A673 (cell line): ENCODE data around the gene COL11A1. TPM values are rescaled to one million over a fixed set of nuclear protein-coding genes. Genes with fewer than 3 reads are reported as not detected.

Experiments
- BruUV-seq: library from RNA; stranded (reverse); fragments of 400-500 nt; replicated peaks from 2 replicates; lab custom pipeline; 2021; lab: Mats Ljungman, UMichigan
- CTCF ChIA-PET: fragments of 300-600 bp; sonication (Branson Sonifier 250); formaldehyde crosslinking; loops from one replicate; lab custom pipeline; 2022; ENCODE audit warnings: antibody characterized with exemption; lab: Charles Lee
- POLR2A ChIA-PET: fragments of 300-600 bp; sonication (Branson Sonifier 250); formaldehyde crosslinking; loops from one replicate; lab custom pipeline; 2022; ENCODE audit warnings: antibody characterized with exemption; ENCODE audit not compliant: low non-redundant PET; lab: Charles Lee
- DNase-seq: peaks from one replicate; pipeline ENCODE4 v3.0.0-alpha.2; 2015; ENCODE audit warnings: low spot score
- H3K27ac ChIP-seq: fragments of 200-600 bp; sonication (generic); 2 replicates; pipeline ENCODE4 v1.5.1; 2016; ENCODE audit warnings: mixed run types, low read depth, mild to moderate bottlenecking, mixed read lengths, antibody characterized with exemption, low read length; ENCODE audit not compliant: poor library complexity, severe bottlenecking
- H3K27me3 ChIP-seq: fragments of 200-600 bp; sonication (generic); replicated peaks from 2 replicates; pipeline ENCODE4 v1.6.1; 2017; ENCODE audit warnings: mixed run types, low read depth, mild to moderate bottlenecking, mixed read lengths, antibody characterized with exemption, low read length; ENCODE audit not compliant: insufficient read depth, poor library complexity
- H3K36me3 ChIP-seq: fragments of 200-600 bp; sonication (generic); 2 replicates; pipeline ENCODE4 v1.6.1; 2016; ENCODE audit warnings: mixed run types, mild to moderate bottlenecking, mixed read lengths, antibody characterized with exemption, low read length; ENCODE audit not compliant: insufficient read depth, poor library complexity, severe bottlenecking
- H3K4me1 ChIP-seq: fragments of 200-600 bp; sonication (generic); 2 replicates; pipeline ENCODE4 v1.6.1; 2017; ENCODE audit warnings: mixed run types, mild to moderate bottlenecking, mixed read lengths, antibody characterized with exemption, low read length; ENCODE audit not compliant: insufficient read depth, poor library complexity, severe bottlenecking
- H3K4me3 ChIP-seq: fragments of 200-600 bp; sonication (generic); 2 replicates; pipeline ENCODE4 v1.5.1; 2016; ENCODE audit warnings: low read depth, mixed run types, mild to moderate bottlenecking, mixed read lengths, low read length; ENCODE audit not compliant: poor library complexity, severe bottlenecking
- H3K9me3 ChIP-seq: fragments of 200-600 bp; sonication (generic); 2 replicates; pipeline ENCODE4 v1.6.1; 2016; ENCODE audit warnings: mixed run types, low read depth, mild to moderate bottlenecking, mixed read lengths, antibody characterized with exemption, low read length; ENCODE audit not compliant: poor library complexity, severe bottlenecking
- CTCF ChIP-seq: fragments of 300-800, 200-600 bp; sonication (generic); conservative IDR thresholded peaks from 2 replicates; pipeline ENCODE4 v1.5.1; 2017; ENCODE audit warnings: low read depth, mild to moderate bottlenecking, antibody characterized with exemption, low read length, moderate library complexity, mixed read lengths
- EZH2 ChIP-seq: fragments of 200-600 bp; sonication (generic); IDR thresholded peaks from 2 replicates; pipeline ENCODE4 v1.6.1; 2017; ENCODE audit warnings: borderline replicate concordance, low read depth, mild to moderate bottlenecking, mixed read lengths, antibody characterized with exemption, low read length; ENCODE audit not compliant: poor library complexity, severe bottlenecking
- intact Hi-C: fragments of 100-400 bp; cut with micrococcal nuclease; formaldehyde crosslinking; loops from one replicate; pipeline ENCODE4 v1.10.0; 2022; ENCODE audit not compliant: unreplicated experiment
- total RNA-seq: library from RNA; stranded (reverse); gene quantifications from 2 replicates; pipeline ENCODE4 v1.2.3, GENCODE V29; 2021

The COL11A1 gene
- total RNA-seq, 1 experiment from 2014 or later: 0.37 TPM

DNA sequence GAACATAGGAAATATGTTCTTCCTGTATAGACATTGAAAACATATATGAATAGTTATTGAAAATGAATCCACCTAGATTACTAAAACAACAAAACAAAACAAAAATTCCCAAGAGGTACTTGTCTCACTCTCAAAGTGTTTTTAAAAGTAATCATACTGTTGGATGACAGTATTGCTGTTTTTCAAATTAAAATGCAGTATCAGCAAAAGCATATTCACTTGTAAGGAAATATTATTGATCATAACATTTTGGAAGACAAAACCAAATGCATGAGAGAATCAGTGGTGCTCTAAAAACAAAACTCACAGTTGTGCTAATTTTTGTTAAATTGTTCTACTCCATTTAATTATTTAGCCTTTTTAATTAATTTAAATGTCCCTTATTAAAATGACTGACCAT, 131.0 kb downstream of the COL11A1 start:
- DNase-seq: no peak
- no peak overlapping the region for H3K4me3 ChIP-seq
- no TSS peak for BruUV-seq
- intact Hi-C loops: loop anchor here (10.0 kb wide), 2 partner anchors 982 to 1322 kb away; partner anchors contain the start of gene OLFM3
- H3K27me3 ChIP-seq: no peaks in the 10 kb centered on the region
- no peaks in the 10 kb centered on the region for H3K4me1 ChIP-seq
- no peak for TF ChIP-seq EZH2
- no peak for TF ChIP-seq CTCF
- CTCF ChIA-PET: no interaction called here
- no peak overlapping the region for H3K27ac ChIP-seq
- no peaks in the 10 kb centered on the region for H3K9me3 ChIP-seq
- H3K36me3 ChIP-seq: no peaks in the 10 kb centered on the region
- POLR2A ChIA-PET: no interaction called here

- peak; percentile 82 for DNase-seq
- H3K9me3 ChIP-seq: no peaks in the 10 kb centered on the region
- H3K36me3 ChIP-seq: no peaks in the 10 kb centered on the region
- ChIA-PET CTCF (interaction anchor here (0.6 to 1.0 kb wide), 5 partner anchors 9 to 1151 kb away, joined by 3 read pairs; no protein-coding TSS in a partner anchor), POLR2A (no interaction called here)
- TF ChIP-seq CTCF (peak; percentile 76), EZH2 (no peak)
- intact Hi-C loops: loop anchor here (10.0 kb wide), 2 partner anchors 976 to 1316 kb away; partner anchors contain the start of gene OLFM3
- no TSS peak for BruUV-seq
- H3K27me3 ChIP-seq: no peaks in the 10 kb centered on the region
- H3K4me1 ChIP-seq: no peaks in the 10 kb centered on the region
- no peak overlapping the region for H3K27ac ChIP-seq
- no peak overlapping the region for H3K4me3 ChIP-seq
Observed at GRCh38 chr1:102970496-102971078, 137.7 kb downstream of the COL11A1 start.

- DNase-seq: no peak
- H3K27ac ChIP-seq: no peak overlapping the region
- no peaks in the 10 kb centered on the region for H3K27me3 ChIP-seq
- H3K4me1 ChIP-seq: no peaks in the 10 kb centered on the region
- TF ChIP-seq EZH2: no peak
- no peak for TF ChIP-seq CTCF
- no TSS peak for BruUV-seq
- no peaks in the 10 kb centered on the region for H3K9me3 ChIP-seq
- no peaks in the 10 kb centered on the region for H3K36me3 ChIP-seq
- ChIA-PET CTCF (no interaction called here), POLR2A (no interaction called here)
- no peak overlapping the region for H3K4me3 ChIP-seq
- intact Hi-C loops: loop anchor here (2.0 to 10.0 kb wide), 2 partner anchors 417 to 1463 kb away; no protein-coding TSS in a partner anchor
Observed at GRCh38 chr1:102967786-102968185, 140.5 kb downstream of the COL11A1 start.
